Measurements from ENCODE around the gene RIOX2.

The RIOX2 gene

GRCh38 chr3:97948351-97949109 lies 23.7 kb downstream of the RIOX2 start:
- TF ChIP-seq, protein P1, sequence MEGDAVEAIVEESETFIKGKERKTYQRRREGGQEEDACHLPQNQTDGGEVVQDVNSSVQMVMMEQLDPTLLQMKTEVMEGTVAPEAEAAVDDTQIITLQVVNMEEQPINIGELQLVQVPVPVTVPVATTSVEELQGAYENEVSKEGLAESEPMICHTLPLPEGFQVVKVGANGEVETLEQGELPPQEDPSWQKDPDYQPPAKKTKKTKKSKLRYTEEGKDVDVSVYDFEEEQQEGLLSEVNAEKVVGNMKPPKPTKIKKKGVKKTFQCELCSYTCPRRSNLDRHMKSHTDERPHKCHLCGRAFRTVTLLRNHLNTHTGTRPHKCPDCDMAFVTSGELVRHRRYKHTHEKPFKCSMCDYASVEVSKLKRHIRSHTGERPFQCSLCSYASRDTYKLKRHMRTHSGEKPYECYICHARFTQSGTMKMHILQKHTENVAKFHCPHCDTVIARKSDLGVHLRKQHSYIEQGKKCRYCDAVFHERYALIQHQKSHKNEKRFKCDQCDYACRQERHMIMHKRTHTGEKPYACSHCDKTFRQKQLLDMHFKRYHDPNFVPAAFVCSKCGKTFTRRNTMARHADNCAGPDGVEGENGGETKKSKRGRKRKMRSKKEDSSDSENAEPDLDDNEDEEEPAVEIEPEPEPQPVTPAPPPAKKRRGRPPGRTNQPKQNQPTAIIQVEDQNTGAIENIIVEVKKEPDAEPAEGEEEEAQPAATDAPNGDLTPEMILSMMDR (IDR thresholded peaks at IDR 0.05; ENCODE audit: insufficient read depth, low read length), result no peak
- TF ChIP-seq REST (IDR thresholded peaks at IDR 0.05; ENCODE audit: insufficient replicate concordance, low read depth), result no peak
- no peak for TF ChIP-seq SPI1 (IDR thresholded peaks at IDR 0.05; ENCODE audit: borderline replicate concordance, low read depth)
- TF ChIP-seq POLR2AphosphoS5 (IDR thresholded peaks at IDR 0.05; ENCODE audit: low read depth), result no peak
- TF ChIP-seq GABPA (IDR thresholded peaks at IDR 0.05; ENCODE audit: low read depth), result no peak
- no peak for DNase-seq (ENCODE audit: low read depth in 1 of 2, low spot score in 1 of 2)

GRCh38 chr3:97942801-97943546 lies 29.3 kb downstream of the RIOX2 start:
- Histone ChIP-seq H3K27ac (replicated peaks) (no peak overlapping the region), H3K4me3 (replicated peaks; ENCODE audit: insufficient read depth, low read length) (no peak overlapping the region), H3K27me3 (ENCODE audit: insufficient read depth, poor library complexity, severe bottlenecking) (no peaks in the 10 kb centered on the region)
- TF ChIP-seq, protein P1 (IDR thresholded peaks at IDR 0.05; ENCODE audit: insufficient read depth, low read length), result no peak
- TF ChIP-seq SPI1 (IDR thresholded peaks at IDR 0.05; ENCODE audit: borderline replicate concordance, low read depth) (no peak), POLR2AphosphoS5 (IDR thresholded peaks at IDR 0.05; ENCODE audit: low read depth) (no peak), REST (IDR thresholded peaks at IDR 0.05; ENCODE audit: insufficient replicate concordance, low read depth) (no peak), GABPA (IDR thresholded peaks at IDR 0.05; ENCODE audit: low read depth) (no peak)
- no peak for DNase-seq (ENCODE audit: low read depth in 1 of 2, low spot score in 1 of 2)

More at GRCh38 chr3:97948351-97949109, 23.7 kb downstream of the RIOX2 start:
- no peak overlapping the region for H3K4me3 ChIP-seq (replicated peaks; ENCODE audit: insufficient read depth, low read length)
- H3K27me3 ChIP-seq (ENCODE audit: insufficient read depth, poor library complexity, severe bottlenecking), result no peaks in the 10 kb centered on the region
- no peak overlapping the region for H3K27ac ChIP-seq (replicated peaks)

DNA sequence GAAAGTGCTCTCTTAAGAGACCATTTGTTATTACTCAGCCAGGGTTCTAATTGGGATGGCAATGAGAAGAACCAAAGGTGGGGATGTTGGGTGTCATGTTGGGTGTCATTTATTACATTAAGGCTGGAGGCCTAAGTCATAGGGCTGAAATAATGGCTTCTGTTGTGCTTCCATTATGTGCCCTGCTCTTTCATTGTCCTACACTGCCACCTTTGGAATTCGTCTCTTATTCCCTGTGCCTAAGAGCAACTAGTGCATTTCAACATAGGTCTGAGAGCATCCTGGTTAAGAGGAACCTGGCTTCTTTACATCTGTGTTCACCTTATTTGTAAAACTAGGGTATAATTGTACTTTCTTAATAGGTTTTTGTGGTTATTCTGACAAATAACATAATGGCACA lies 32.2 kb downstream of the RIOX2 start:
- Histone ChIP-seq H3K27ac (replicated peaks) (no peak overlapping the region), H3K27me3 (ENCODE audit: insufficient read depth, poor library complexity, severe bottlenecking) (no peaks in the 10 kb centered on the region), H3K4me3 (replicated peaks; ENCODE audit: insufficient read depth, low read length) (no peak overlapping the region)
- TF ChIP-seq REST (IDR thresholded peaks at IDR 0.05; ENCODE audit: insufficient replicate concordance, low read depth), result no peak
- no peak for TF ChIP-seq POLR2AphosphoS5 (IDR thresholded peaks at IDR 0.05; ENCODE audit: low read depth)
- no peak for TF ChIP-seq GABPA (IDR thresholded peaks at IDR 0.05; ENCODE audit: low read depth)
- no peak for TF ChIP-seq SPI1 (IDR thresholded peaks at IDR 0.05; ENCODE audit: borderline replicate concordance, low read depth)
- TF ChIP-seq, protein P1 (IDR thresholded peaks at IDR 0.05; ENCODE audit: insufficient read depth, low read length), result no peak
- peak in 1 of 2 experiments; percentile 16 for DNase-seq (ENCODE audit: low read depth in 1 of 2, low spot score in 1 of 2)
